ENCODE measurements around the gene RAB17.

DNA sequence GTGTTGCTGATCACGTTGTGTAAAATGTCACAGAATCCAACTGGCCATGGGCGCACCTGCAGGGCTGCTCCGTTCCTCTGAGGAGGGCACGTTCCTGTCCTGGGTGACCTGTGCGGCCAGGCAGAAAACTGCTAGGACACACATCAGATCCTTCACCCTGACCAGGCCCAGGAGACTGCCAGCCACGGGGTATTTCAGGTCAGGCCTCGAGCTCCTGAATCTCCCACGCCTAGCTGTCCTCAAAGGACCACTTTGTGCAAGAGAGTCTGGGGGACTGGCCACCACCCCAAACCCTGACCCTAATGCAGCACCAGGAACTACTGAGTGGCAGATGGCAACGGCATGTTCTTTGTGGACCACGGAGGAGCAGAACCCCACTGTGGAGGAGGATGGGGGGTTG is 13.1 kb downstream of the RAB17 start:
- TF ChIP-seq, protein P1, sequence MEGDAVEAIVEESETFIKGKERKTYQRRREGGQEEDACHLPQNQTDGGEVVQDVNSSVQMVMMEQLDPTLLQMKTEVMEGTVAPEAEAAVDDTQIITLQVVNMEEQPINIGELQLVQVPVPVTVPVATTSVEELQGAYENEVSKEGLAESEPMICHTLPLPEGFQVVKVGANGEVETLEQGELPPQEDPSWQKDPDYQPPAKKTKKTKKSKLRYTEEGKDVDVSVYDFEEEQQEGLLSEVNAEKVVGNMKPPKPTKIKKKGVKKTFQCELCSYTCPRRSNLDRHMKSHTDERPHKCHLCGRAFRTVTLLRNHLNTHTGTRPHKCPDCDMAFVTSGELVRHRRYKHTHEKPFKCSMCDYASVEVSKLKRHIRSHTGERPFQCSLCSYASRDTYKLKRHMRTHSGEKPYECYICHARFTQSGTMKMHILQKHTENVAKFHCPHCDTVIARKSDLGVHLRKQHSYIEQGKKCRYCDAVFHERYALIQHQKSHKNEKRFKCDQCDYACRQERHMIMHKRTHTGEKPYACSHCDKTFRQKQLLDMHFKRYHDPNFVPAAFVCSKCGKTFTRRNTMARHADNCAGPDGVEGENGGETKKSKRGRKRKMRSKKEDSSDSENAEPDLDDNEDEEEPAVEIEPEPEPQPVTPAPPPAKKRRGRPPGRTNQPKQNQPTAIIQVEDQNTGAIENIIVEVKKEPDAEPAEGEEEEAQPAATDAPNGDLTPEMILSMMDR (IDR thresholded peaks at IDR 0.05; ENCODE audit: low read depth, low read length), result no peak
- no peak for TF ChIP-seq EZH2phosphoT487 (IDR thresholded peaks at IDR 0.05; ENCODE audit: low read depth)

Data from OCI-LY3 (cell line).